ENCODE data around the gene APOL4. TPM values are rescaled to one million over a fixed set of nuclear protein-coding genes. Genes with fewer than 3 reads are reported as not detected.
"Not testable (repeated sequence)": the region's sequence is repeated elsewhere in the genome, so short reads cannot be mapped to it uniquely, and the experiment has no call there.

Gene APOL4
- total RNA-seq, 1 experiment from 2014 or later: not detected

DNA sequence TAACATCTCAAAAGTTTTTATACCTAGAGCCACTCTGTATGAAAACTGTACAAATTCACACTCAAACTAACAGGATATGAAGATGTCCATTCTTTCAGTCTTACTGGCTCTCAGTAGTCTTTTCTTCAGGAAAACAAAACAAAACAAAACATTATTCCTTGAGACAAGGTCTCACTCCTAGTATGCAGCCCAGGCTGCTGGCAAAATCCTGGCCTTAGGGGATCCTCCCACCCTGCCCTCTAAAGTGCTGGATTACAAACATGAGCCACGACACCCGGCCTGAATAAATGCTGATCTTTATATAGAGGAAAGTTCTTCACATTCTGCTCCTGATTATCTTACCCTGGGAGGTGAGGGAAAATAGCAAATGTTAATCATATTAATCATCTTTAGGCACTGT, 32.6 kb upstream of the APOL4 start:
- BruUV-seq (replicated peaks): no TSS peak
- intact Hi-C loops (cut with micrococcal nuclease; ENCODE audit: unreplicated experiment): no loop called here

GRCh38 chr22:36233796-36234195, 32.2 kb upstream of the APOL4 start:
- no peak for TF ChIP-seq EZH2 (IDR thresholded peaks at IDR 0.05; ENCODE audit: low read depth)
- TF ChIP-seq, protein P1, sequence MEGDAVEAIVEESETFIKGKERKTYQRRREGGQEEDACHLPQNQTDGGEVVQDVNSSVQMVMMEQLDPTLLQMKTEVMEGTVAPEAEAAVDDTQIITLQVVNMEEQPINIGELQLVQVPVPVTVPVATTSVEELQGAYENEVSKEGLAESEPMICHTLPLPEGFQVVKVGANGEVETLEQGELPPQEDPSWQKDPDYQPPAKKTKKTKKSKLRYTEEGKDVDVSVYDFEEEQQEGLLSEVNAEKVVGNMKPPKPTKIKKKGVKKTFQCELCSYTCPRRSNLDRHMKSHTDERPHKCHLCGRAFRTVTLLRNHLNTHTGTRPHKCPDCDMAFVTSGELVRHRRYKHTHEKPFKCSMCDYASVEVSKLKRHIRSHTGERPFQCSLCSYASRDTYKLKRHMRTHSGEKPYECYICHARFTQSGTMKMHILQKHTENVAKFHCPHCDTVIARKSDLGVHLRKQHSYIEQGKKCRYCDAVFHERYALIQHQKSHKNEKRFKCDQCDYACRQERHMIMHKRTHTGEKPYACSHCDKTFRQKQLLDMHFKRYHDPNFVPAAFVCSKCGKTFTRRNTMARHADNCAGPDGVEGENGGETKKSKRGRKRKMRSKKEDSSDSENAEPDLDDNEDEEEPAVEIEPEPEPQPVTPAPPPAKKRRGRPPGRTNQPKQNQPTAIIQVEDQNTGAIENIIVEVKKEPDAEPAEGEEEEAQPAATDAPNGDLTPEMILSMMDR (conservative IDR thresholded peaks at IDR 0.05): no peak
- Histone ChIP-seq H3K9me2 (ENCODE audit: insufficient read depth) (no peaks in the 10 kb centered on the region), H3K4me2 (no peak overlapping the region), H3K27ac (no peak overlapping the region), H3K4me3 (no peak overlapping the region), H2AFZ (no peak overlapping the region), H3K36me3 (ENCODE audit: low read depth) (no peaks in the 10 kb centered on the region), H3F3A (ENCODE audit: insufficient read depth, low read depth) (peaks cover under 1% of the 10 kb centered on the region; the same call in 1 of the 2 replicates), H4K20me1 (ENCODE audit: insufficient read depth) (no peaks in the 10 kb centered on the region), H3K4me1 (replicated peaks; ENCODE audit: insufficient read depth) (peaks cover 15% of the 10 kb centered on the region), H3K9me3 (ENCODE audit: insufficient read depth, low read depth) (no peaks in the 10 kb centered on the region), H3K27me3 (ENCODE audit: insufficient read depth, low read depth) (no peaks in the 10 kb centered on the region), H3K79me2 (ENCODE audit: low read depth) (peaks cover 23% of the 10 kb centered on the region)
- ChIA-PET POLR2A (ENCODE audit: unreplicated experiment) (no interaction called here), CTCF (no interaction called here)
- no TSS peak for BruUV-seq (replicated peaks)
- intact Hi-C loops (cut with micrococcal nuclease; ENCODE audit: unreplicated experiment): no loop called here
- DNase-seq: no peak

More for the DNA sequence above, 32.6 kb upstream of the APOL4 start:
- CTCF ChIA-PET: no interaction called here
- DNase-seq: no peak
- Histone ChIP-seq H3K4me3 (no peak overlapping the region), H3K4me2 (no peak overlapping the region), H3F3A (ENCODE audit: insufficient read depth, low read depth) (peaks cover 5% of the 10 kb centered on the region; the same call in 1 of the 2 replicates), H2AFZ (no peak overlapping the region), H3K79me2 (ENCODE audit: low read depth) (peaks cover 24% of the 10 kb centered on the region), H3K4me1 (replicated peaks; ENCODE audit: insufficient read depth) (peaks cover 16% of the 10 kb centered on the region), H3K27ac (no peak overlapping the region), H3K27me3 (ENCODE audit: insufficient read depth, low read depth) (no peaks in the 10 kb centered on the region), H3K9me3 (ENCODE audit: insufficient read depth, low read depth) (no peaks in the 10 kb centered on the region), H4K20me1 (ENCODE audit: insufficient read depth) (no peaks in the 10 kb centered on the region), H3K9me2 (ENCODE audit: insufficient read depth) (no peaks in the 10 kb centered on the region), H3K36me3 (ENCODE audit: low read depth) (no peaks in the 10 kb centered on the region)
- TF ChIP-seq, protein P1 (conservative IDR thresholded peaks at IDR 0.05): no peak
- no peak for TF ChIP-seq EZH2 (IDR thresholded peaks at IDR 0.05; ENCODE audit: low read depth)
- POLR2A ChIA-PET (ENCODE audit: unreplicated experiment): no interaction called here

GRCh38 chr22:36232715-36233401, 31.2 kb upstream of the APOL4 start:
- CTCF ChIA-PET: no interaction called here
- intact Hi-C loops (cut with micrococcal nuclease; ENCODE audit: unreplicated experiment): no loop called here
- TF ChIP-seq EZH2 (IDR thresholded peaks at IDR 0.05; ENCODE audit: low read depth): no peak
- TF ChIP-seq, protein P1 (conservative IDR thresholded peaks at IDR 0.05): no peak
- Histone ChIP-seq H3K9me2 (ENCODE audit: insufficient read depth) (no peaks in the 10 kb centered on the region), H2AFZ (no peak overlapping the region), H3K27ac (no peak overlapping the region), H3K27me3 (ENCODE audit: insufficient read depth, low read depth) (no peaks in the 10 kb centered on the region), H3K9me3 (ENCODE audit: insufficient read depth, low read depth) (no peaks in the 10 kb centered on the region), H3K4me1 (replicated peaks; ENCODE audit: insufficient read depth) (peaks cover 6% of the 10 kb centered on the region), H3K79me2 (ENCODE audit: low read depth) (peaks cover 13% of the 10 kb centered on the region), H4K20me1 (ENCODE audit: insufficient read depth) (no peaks in the 10 kb centered on the region), H3K4me2 (no peak overlapping the region), H3F3A (ENCODE audit: insufficient read depth, low read depth) (no peaks in the 10 kb centered on the region), H3K4me3 (no peak overlapping the region), H3K36me3 (ENCODE audit: low read depth) (no peaks in the 10 kb centered on the region)
- no peak for DNase-seq
- POLR2A ChIA-PET (ENCODE audit: unreplicated experiment): no interaction called here
- no TSS peak for BruUV-seq (replicated peaks)

DNA sequence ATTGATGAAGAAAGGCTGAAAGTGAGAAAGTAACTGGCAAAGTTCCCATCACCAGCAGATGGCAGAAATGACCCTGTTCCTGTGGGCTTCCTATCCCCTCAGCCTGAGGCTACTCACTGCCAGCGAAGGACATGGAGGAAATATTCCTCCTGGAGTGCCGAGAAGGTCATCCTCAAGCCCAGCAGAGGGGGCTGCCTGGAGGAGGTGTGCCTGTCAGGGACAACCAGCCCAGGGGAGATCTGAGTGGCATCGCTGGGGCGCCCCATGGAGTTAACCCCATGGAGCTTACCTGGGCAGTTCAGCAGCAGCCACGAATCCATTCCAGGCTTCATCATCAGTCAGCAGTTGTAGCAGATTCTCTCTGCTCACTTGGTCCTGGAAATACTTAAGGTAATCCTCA, 29.4 kb upstream of the APOL4 start:
- H2AFZ ChIP-seq; POLR2A ChIA-PET (ENCODE audit: unreplicated experiment); H3K27ac ChIP-seq; H3K9me3 ChIP-seq (ENCODE audit: insufficient read depth, low read depth); H3K4me1 ChIP-seq (replicated peaks; ENCODE audit: insufficient read depth); H3K4me3 ChIP-seq; DNase-seq; CTCF ChIA-PET; H3K36me3 ChIP-seq (ENCODE audit: low read depth); H3F3A ChIP-seq (ENCODE audit: insufficient read depth, low read depth); H3K9me2 ChIP-seq (ENCODE audit: insufficient read depth); BruUV-seq (replicated peaks); H3K79me2 ChIP-seq (ENCODE audit: low read depth); intact Hi-C loops (cut with micrococcal nuclease; ENCODE audit: unreplicated experiment); H3K4me2 ChIP-seq; H4K20me1 ChIP-seq (ENCODE audit: insufficient read depth); H3K27me3 ChIP-seq (ENCODE audit: insufficient read depth, low read depth): not testable (repeated sequence)

DNA sequence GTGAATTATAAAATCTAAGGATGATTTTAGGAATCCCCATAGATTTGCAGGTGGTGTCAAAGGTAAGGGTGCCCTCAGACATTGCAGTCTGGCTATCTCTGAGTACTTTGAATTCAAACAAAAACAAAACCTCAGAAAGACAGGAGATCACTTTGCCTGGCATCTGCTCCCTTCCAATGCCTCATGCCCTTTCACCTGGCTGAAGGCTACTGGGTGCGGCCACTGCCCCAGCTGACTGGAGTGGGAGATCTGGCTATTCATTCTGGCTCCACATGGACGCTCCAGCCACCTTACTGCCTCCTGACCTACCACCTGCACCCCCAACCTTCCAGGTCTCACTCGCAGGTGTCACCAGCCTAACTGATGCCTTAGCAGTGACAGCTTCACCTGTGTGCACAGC, 28.0 kb upstream of the APOL4 start:
- H3K27me3 ChIP-seq (ENCODE audit: insufficient read depth, low read depth); CTCF ChIA-PET; H3K9me3 ChIP-seq (ENCODE audit: insufficient read depth, low read depth); H3K4me1 ChIP-seq (replicated peaks; ENCODE audit: insufficient read depth); intact Hi-C loops (cut with micrococcal nuclease; ENCODE audit: unreplicated experiment); H3K4me2 ChIP-seq; H2AFZ ChIP-seq; BruUV-seq (replicated peaks); H3K9me2 ChIP-seq (ENCODE audit: insufficient read depth); POLR2A ChIA-PET (ENCODE audit: unreplicated experiment); H3K4me3 ChIP-seq; H3K36me3 ChIP-seq (ENCODE audit: low read depth); DNase-seq; H3K79me2 ChIP-seq (ENCODE audit: low read depth); H3K27ac ChIP-seq; H4K20me1 ChIP-seq (ENCODE audit: insufficient read depth); H3F3A ChIP-seq (ENCODE audit: insufficient read depth, low read depth): not testable (repeated sequence)

Data from PC-9 (cell line).